GM12874 (cell line): ENCODE measurements around the gene CDK9.

Experiments
- CTCF ChIP-seq: IDR thresholded peaks from 2 replicates; pipeline ENCODE4 v1.5.1; 2011; ENCODE audit warnings: low read depth, mild to moderate bottlenecking, control low read depth, low read length, moderate library complexity; ENCODE audit not compliant: insufficient read depth

Gene CDK9

GRCh38 chr9:127785933-127786772 is at the start of gene CDK9:
TSS of gene CDK9 (plus strand) at chr9:127786034. CDS start at chr9:127786149, 115 bp downstream.
- no peak for TF ChIP-seq CTCF

GRCh38 chr9:127738666-127739065 is 47.2 kb upstream of the CDK9 start:
- TF ChIP-seq CTCF = no peak

- no peak for TF ChIP-seq CTCF
Measured at GRCh38 chr9:127739614-127740330, 46.1 kb upstream of the CDK9 start.

- TF ChIP-seq CTCF = no peak
Measured at GRCh38 chr9:127741831-127742434, 43.9 kb upstream of the CDK9 start.

- TF ChIP-seq CTCF = no peak
Measured at GRCh38 chr9:127742435-127743088, 43.3 kb upstream of the CDK9 start.

- no peak for TF ChIP-seq CTCF
Measured at GRCh38 chr9:127744398-127745110, 41.3 kb upstream of the CDK9 start.
